Middle frontal gyrus (tissue), 1 donor: ENCODE measurements around the gene TAF4.
"Not testable (repeated sequence)": the region's sequence is repeated elsewhere in the genome, so short reads cannot be mapped to it uniquely, and the experiment has no call there.

Experiments used
- DNase-seq: peaks from one replicate; pipeline ENCODE4 v3.0.0-alpha.2; 2015; ENCODE audit warnings: low spot score; ENCODE audit errors: extremely low spot score

TAF4 gene

DNA sequence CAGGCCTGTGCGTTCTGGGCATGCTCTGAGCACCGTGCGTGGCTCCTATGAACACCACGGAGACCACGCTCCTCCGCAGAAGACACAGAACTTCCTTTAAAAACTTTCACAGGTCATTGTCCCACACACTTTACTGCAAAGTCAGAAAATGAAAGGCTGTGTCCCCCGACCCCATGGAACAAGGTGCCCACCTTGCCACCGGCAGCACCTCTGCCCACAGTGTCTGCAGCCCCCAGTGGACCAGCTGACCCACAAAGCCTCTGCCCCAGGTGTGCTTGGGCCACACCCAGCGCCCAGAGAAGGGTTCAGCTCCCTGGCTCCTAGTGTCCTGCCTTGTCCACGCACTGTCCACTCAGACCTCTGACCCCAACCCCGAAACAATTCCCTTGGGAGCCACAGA lies 8.7 kb downstream of the TAF4 start:
- no peak for DNase-seq

DNA sequence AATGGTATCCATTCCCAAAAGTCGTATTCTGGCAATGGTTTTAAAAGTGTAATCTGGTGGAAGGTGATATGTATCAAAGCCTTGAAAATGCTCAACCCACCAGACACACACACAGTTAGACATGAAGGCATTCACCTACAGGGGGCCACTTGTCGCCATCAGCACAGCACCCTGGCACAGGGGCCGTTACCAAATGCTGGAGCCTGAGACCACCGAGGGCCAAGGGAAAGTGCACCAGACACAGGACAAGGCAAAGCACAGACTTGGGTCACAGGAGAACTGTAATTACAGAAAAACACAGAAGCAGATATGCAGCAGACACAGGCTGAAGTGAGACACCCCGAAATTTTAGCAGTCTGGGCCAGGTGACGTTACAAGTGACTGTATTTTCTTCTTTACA lies 9.3 kb downstream of the TAF4 start:
- no peak for DNase-seq

DNA sequence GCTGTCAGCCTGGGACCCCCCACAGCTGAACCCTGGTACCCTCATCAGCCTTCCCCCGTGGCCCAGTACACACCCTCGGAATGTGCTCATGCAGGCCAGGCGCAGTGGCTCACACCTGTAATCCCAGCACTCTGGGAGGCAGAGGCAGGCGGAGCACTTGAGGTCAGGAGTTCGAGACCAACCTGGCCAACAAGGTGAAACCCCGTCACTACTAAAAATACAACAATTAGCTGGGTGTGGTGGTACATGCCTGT lies 9.9 kb downstream of the TAF4 start:
- DNase-seq = not testable (repeated sequence)

DNA sequence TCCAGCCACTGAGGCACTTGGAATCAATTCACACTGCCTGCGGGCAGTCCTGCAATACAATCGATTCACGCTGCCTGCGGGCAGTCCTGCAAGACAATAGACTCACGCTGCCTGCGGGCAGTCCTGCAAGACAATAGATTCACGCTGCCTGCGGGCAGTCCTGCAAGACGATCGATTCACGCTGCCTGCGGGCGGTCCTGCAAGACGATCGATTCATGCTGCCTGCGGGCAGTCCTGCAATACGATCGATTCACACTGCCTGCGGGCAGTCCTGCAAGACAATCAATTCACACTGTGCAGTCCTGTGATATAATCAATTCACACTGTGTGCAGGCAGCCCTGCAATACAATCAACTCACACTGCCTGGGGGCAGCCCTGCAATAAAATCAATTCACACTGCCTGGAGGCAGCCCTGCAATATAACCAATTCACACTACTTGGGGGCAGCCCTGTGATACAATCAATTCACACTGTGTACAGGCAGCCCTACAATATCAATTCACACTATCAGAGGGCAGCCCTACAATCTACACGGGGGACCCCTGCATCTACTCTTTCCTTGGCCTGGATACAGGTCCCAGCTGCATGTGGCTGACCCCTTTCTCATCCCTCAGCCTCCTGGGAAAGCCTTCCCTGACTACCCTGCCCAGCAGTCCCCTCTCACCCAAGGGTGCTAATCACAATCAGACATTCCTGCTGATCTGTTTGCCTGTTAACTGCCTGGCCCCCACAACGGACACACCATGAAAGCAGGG lies 10.4 kb downstream of the TAF4 start:
- no peak for DNase-seq

DNA sequence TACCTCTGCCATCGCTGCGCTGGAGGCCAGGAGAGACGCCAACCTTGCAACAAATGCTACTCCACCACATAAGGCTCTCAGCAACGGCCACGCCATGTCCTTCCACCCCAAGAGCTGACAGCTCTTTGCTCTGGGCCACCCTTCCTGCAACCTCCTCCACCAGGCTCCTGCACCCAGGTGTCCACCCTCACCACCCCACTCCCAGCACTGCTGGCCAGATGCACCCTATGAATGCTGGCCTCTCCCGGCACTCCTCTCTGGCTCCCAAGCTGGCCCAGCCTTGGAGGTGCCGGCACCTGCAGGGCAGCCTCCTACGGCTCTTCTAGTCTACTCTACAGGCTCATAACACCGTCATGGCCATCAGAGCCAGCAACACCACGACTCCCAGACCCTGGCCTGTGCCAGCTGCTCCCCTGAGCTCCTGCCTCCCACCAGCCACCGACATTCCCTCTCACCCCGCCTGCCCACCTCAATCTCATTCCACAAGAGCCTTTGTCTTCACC lies 11.2 kb downstream of the TAF4 start:
- no peak for DNase-seq

DNA sequence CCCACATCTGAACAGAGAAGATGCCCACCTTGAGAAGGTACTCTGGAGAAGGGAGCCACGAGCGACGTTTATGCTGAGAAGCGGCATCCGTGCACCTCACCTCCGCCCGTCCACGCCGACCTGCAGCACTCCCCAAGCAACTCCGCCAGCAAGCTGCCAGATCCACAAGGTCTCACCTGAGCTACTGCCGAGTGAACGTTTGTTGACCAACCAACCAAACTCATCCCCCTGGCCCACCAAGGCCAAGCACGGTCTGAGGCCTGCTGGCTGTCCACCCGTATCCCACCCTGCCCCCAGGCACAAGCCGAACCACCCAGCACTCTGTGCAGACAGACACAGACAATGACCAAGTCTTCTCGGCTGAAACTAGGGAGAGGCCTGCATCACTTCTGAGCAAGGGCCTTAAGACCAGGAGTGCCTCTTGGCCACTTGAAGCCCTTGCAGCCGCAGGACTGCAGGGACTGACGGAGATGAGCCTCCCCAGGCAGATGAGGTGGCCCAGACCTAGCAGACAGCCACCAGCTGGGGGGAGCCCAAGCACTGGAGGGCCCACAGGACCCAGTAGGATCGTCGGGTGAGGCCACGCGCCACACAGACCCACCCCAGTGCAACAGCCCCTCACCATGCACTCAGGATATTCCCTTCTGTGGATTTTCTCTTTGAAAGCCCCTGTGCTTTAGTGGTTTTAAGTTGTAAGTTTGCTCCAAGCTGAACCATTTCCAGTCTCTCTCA lies 12.1 kb downstream of the TAF4 start:
- DNase-seq = no peak

DNA sequence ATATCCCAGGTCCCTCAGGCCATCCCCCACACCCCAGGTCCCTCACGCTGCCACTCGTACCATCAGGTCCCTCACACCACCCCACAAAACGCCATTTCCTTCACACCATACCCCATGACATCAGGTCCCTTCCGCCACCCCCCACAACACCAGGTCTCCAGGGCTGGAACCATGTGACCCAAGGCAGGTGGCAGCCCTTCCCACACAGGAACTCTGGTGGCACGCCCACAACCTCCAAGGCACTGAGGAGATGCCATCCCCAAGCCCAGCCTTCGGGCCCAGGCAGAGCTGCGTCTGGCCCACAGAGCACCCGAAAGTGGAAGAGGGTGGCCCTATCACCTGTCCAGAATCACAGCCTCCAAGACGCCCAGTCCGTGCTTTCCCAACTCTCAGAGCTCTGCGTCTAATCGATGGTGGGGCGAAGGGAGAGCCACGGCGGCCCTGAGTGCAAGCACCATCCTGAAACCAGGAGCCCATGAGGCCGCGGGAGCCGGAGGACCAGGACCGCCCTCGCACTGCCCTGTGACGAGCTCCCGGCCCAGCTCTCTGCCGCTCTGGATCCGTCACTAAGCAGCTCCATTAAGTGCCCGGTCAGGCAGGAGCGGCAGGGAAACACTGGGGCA lies 12.7 kb downstream of the TAF4 start:
- no peak for DNase-seq

DNA sequence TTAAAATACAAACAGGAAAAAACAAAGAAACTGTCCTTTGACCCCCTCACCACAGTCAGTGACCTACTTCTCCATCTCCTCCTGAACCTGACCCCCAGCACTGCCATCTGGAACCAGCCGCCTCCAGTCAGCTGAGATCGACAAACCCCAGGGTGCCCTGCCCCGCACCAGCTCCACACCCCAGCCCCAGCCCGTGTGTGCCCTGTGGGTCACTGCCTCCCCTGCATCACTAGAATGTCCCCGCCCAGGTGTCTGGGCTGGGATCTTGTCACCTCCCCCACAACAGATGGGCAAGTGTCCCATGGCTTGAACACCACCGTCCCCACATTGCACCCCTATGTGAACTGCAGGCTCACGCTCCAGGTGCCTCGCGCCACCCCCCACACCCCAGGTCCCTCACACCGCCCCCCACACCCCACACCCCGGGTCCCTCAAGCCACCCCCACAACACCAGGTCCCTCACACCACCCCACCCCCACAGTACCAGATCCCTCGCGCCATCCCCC lies 13.3 kb downstream of the TAF4 start:
- no peak for DNase-seq

DNA sequence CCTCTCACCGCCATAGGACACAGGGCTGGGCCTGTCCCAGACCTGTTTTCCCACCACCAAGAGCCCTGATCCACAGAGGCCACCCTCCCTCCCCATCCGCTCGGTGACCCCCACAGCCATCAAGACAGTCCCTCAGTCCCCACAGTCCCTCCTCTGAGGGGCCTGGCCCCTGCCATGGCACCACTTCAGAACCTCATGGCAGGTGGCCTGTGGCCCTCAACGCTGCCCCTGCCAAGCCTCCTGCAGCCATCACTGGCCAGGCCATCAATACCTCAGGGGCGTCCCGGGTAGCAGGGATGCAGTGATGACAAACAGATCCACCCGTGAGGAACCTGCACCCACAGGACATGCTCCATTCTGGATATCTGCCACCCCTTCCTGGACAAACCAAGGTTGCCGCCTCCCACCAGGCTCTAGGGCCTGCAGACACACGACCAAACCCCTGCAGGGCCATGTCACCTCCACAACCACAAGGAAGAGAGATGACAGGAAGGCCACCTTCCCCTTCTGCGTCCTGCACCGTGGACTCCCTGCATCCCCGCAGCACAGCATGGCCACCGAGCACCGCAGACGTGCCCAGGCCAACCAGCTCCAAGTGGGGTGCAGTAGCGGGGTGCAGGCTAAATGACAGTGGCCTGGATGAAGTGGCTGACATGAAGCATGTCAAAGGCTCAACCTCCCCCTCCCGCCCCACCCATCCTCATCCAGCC lies 14.0 kb downstream of the TAF4 start:
- DNase-seq = no peak

DNA sequence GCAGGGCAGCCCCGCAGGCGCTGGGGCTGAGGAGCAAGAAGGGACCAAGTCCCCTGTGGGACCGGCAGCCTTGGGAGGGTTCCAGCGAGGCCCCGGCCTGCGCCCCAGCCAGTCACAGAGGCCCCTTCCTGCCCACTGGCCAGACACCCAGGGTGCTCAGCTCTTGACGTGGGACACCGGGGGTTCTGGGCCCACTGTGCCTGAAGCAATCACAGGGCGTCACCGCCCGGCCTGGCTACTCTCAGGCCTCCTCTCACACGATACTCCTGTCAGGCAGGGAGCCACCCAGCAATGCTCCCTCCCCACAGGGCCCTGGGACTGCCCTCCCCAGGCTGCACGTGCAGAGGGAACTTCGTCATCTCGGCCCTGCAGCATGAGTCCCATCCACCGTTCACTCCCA lies 14.5 kb downstream of the TAF4 start:
- no peak for DNase-seq

DNA sequence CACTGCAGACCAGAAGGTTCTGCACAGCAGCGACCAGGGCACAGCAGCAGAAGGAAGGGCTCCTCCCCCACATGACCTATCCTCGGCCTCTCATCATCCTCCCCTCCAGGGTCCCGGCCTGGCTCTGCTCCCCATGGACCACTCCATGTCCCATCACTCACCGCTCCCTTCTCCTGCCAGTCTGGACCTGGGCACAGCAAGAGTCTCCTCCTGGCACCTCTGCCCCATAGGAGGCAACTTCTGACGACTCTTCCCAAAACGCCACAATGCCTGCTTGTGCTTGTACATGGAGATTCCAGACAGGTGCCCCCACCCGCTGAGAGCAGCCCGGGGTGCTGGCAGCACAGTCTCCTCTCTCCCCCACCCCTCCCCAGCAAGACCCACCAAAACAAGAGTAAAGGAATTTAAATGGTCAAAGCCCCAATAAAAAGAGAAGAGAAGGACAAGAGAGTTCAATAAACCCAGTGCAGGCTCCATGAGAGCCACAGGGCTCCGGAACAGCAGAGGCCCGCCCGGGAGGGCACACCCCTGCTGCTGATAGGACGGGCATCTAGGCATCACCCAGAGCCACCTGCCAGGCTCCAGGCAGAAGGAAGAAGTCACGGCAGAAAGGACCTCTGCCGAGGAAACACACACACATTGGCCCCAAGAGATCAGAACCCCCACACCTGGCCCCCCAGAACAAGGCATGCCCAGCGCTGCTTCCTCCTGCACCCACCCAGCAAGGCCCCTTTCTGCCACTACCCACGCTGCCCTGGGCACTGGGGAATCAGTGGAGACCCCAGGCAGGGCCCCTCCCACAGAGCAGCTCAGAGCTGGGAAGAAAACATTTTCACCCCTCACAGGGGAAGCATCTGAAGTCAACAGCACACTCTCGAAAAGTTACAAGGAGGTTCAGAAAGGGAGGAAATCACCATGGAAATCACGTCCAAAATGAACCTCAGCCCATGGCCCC lies 15.2 kb downstream of the TAF4 start:
- DNase-seq = no peak

DNA sequence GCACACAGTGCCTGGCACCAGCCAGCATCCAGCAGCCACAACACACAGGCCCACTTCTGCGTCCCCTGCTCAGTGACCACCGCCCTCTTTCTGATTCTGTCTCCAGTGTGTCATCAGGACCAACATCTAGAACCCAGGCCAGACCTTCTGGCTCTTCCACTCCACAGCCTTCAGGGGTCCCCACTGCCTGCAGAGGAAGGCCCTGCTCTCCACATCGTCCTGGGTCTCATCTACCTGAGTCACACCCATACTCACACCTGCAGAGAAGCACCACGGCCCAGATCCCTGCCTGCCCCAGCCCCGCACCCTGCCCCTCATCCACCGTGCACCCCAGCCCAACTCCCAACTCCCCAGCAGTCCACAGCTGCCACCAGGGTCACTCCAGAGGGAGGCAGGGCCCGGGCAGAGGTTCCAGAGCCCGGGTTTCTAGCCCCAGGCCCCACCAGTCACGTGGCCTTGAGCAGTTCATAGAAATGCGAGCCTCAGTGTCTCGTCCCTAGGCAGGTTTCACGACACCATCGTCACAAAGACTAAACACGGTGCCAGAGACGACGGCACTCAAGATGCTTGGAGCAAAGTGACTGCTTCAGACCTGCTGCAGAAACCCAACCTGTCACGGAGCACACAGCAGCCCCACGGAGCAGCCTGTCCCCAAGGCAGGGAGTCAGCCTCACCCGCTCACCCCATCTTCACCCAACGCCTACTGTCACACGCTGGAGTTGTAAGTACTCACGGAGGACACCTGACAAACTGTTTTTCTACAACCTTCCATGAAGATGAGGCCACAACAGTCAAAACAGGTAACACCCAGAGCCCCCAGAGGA lies 16.1 kb downstream of the TAF4 start:
- no peak for DNase-seq

DNA sequence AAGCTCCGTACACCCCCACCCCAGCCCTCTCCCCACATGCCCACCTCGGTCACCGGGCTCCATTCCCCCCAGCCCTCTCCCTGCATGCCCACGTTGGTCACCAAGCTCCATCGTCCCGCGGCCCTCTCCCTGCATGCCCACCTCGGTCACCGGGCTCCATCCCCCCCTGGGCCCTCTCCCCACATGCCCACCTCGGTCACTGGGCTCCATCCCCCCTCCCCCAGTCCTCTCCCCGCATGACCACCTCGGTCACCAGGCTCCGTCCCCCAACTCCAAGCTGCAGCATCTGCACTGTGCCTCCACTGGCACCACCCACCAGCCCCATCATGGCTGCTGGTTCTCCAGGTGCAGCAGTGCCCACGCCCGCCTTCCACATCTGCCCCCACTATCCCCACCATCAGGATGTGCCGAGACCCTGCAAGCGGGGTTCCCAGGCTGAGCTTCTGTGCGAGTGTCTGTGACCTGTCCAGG lies 16.8 kb downstream of the TAF4 start:
- no peak for DNase-seq

DNA sequence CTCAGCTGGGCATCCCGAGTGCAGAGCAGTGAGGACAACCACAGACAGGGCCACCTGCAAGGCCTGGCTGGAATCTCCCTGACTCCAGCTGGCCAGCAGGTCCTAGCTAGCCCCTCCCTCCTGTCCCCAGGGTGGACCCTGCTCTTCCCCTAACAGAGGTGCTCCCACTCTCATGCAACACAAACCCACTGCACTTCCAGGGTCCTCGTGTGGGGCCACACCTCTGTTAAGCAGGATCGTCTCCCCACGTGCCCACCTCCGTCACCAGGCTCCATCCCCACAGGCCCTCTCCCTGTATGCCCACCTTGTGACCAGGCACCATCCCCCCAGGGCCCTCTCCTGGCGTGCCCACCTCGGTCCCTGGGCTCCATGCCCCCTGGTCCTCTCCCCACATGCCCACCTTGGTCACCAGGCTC lies 17.3 kb downstream of the TAF4 start:
- DNase-seq = no peak

DNA sequence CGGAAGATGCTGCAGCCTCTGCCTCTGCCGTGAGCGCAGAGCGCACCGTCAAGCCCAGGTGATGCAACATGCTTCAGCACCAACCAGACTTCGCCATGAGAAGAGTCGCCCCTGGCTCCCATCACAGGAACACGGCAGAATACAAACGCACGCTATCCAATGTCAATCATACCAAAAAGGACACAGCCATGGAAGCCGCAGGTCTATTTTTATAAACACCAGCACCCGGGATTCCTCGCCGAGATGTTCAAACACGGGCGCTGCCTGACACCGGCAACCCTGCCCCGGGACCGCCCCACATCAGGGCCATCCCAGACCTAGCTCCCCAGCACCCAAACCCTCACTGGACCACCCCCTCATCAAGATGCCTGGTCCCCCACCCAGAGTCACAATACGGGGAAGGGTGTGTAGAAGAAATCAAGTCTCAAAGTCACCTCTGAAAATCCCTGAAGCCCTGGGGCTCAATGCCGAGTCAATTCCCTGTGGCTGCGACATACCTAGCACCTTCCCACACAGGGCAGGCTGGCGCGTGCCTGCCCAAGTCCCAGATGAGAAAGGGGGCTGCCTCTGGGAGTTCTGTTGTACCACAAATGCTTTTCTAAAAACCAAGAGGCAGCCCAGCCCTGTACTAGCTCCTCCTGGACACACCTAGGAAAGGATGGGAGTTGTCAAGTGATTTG lies 17.9 kb downstream of the TAF4 start:
- DNase-seq = no peak

DNA sequence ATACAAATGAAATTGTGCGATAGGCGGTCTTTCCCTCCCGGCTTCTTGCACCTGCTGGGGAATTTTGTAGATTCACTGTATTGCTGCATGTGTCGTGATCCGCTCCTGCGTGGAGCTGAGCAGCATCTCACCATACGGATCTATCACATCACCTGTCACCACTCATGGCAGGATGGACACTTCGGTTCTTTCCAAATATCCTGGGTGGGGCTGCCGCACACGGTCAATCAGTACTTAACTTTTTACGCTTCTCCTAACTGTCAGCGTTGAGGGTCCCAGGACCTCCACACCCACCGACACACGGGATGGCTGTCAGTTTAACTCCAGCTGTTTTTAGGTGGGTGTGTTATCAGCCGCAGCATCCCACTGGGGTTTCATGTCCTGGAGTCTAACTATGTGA lies 19.2 kb downstream of the TAF4 start:
- DNase-seq = no peak

DNA sequence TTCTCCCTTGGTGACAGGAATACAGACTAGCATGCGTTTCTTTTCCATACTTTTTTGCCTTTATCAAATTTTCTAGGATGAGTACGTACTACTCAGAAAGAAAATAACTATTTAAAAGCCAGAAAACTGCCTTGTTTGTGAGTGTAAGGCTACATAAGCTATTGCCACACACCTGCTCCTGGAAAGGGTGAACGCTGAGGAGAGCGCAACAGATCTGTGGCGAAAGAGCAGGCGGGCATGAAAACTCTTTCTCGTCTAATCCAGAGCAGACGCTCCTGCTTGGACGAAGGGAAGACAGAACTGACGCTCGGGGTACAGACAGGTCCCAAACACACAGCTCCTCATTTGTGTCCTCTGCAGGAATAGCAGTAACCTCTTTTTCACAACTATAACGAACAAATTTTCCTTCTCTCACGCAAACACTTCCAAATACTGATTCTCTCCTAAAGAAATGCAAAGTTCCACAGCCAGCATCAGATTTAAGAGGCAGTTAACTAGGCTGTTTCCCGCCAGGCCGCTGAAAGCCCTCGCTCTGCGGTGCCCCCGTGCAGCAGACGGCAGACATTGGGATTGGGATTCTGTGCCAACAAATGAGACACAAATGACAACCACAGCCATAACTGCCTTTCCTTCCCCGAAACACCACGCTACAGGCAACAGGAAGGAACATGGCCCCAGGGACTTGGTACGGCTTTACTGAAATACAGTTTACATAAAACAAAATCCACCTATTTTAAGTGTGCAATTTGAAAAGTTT lies 20.0 kb downstream of the TAF4 start:
- DNase-seq = no peak

DNA sequence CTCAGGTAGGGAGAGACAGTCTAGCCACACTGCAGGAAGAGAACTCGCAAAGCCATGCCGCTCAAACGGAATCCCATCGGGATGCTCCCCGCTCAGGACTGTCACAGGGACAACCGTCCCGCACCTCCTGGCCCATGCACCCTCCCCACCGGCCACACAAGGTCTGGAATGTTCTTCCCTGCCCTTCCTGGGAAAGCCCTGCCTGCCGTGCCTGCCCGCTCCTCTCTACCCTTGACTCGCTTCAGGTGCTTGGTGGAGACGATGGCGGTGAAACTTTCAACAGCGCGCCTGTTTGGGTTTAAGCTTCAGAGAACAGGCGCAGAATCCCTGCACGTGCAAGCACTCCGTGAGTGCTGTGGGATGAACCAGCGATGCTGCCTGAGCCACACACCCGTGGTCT lies 20.6 kb downstream of the TAF4 start:
- no peak for DNase-seq
